Islet precursor cell (in vitro differentiated cells): Measurements from ENCODE around the gene ELF4.

Experiments used
- DNase-seq: peaks from one replicate; pipeline ENCODE4 v3.0.0-alpha.2; 2018

The ELF4 gene

DNA sequence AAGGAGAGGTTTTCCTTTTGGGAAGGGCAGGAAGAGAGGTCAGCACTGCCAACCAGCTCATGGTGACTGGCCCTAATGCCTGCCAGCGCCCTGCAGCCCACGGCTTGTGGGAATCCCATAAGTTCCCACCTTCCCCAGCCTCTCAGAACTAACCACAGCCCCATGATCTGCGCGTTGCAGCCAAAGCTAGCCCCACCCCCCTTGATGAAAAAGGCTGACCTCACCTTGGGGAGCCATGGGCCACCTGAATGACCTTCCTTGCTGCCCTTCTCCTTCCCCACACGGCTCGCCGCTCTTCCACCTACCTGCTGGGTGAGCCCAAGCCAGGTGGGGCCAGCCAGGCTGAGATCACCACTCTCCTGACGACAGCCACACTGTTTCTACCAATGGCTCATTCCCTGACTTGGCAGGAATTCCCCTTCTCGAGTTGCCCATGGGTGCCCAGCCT lies 3.9 kb upstream of the ELF4 start:
- DNase-seq = no peak

DNA sequence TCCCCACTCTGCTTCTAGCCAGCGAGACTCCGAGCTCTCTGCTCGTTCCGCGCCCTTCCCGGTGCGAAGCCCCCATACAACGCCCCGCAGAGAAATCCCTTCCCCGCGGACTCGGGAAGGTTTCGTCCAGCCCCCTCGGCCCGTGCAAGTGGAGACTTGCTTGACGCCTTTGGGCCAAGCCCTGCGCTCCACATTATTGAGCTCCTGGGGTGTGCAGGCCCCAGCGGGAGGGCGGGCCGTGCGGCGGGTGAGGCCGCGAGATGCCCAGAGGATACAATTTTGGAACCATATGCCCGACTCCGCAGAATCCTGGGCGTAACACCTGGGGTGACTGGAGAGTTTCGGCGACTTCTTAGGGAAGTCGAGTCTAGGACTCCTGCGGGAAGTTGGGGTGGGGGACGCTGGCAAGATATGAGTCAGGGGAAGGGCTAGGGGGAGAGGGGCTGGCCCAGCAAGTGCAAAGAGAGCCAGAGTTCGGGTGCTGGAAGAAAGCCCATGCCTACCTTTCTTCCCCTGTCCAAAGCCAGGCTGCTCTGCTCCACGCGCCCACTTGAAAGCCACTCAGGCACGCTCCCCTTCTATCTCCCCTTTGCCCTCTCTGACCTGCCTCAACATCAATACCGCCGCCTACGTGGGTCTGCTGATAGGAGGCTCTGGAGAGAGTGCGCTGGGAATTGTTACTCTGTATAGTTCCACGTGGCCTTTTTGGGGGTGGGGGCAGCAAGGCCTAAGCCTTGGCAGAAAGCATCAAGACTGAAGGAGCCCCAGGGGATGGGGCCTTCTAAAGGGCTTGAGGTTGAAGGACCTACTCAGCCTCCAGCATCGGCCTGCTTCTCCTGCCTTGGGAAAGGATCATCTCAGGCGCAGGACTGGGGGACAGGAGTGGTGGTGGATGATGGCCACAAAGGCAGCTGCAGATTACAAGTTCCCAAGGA lies 1.2 kb upstream of the ELF4 start:
- DNase-seq = no peak

DNA sequence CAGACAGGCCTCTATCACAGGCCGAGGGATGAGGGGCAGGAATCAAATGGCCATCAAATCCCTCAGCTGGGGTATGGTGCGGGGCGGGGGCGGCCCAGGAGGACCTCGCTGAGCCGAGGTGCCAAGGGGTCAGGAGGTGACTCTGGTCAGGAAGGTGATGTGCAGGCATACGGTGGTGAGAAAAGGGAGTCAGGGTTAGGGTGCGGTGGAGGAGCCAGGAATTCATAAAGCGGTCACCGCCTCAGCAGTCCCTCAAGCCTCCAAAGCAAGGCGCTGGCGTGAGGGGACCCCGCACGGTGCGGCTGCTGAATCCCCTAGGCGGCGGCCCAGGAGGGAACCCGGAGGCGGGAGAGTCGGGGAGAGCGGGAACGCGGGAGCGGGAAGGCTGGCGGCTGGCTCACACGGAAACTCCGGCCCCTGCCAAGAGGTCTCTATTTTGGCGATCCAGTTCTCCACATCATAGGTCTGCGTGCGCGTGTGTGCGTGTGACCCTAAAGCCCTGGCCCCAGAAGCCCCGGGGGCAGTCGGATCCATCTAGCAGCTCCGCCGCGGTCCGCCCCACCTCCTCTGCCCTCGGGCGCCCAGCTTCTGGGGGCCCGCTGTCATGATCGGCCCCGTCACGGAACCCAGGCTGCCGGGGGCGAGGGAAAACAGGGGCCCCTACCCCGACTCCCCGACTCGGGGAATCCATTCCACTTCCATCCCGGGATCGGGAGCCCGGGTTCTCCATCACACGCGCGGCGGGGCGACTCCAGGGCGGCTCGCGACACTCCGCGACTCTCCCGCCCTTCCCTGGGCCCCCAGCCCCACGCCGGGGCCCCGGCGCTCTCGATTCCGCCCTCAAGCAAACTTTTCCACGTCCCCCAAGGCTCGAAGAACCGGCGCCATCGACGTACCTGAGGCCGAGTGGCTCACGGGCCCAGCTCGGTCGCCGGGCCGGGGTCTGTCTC lies 593 bp downstream of the ELF4 start:
- DNase-seq = no peak

DNA sequence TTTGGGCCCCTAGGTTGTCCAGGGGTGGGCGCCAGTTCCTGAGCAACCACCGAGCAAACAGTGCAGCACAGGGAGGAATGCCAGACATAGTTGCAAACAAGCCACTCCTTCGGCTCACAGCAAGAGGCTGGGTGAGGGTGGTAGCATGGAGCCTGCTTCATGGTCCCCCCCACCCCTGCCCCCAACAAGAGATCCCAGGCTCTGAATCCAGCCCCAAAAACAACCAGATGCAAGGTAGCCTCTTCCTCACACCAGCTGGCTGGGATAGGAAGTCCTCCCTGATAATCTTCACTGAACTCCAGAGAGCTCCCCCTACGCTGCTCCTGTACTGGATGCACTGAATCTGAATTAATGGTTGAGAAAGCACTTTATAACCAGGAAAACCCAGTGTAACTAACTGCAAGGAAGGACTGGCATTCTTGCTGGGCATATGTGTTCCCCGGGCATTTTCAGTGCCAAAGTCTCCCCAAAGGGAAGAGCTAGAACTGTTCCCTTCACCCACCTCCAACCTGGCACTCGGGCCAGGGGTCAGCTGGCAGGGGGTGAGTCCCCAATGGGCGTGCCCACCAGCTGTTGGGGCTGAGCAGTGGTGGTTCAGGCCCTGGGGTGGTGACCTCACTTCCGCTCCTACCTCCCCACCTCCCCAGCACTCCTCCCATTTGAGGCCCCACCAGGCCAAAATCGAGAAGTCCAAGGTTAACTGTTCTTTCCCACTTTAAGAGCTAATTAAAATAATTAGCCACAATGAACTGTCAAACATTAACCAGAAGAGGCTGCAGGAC lies 1.5 kb downstream of the ELF4 start:
- no peak for DNase-seq

DNA sequence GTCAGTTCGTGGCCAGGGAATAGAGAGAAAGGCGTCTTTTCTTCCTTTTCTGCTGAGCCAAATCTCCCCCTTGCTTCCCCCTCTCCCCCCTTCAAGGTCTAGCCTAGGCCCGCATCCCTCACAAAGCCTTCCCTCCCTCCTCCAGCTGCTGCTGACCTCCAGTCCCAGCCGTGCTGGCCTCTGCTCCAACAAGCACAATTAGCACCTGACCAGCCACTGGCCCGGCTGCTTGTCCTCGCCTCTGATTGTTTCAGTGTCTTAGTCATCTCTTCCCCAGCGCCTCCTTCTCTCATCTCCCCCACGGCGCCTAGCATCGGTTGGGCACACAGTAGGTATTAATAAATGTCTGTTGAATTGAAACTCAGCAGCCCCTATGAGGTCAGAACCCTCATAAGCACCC lies 4.2 kb downstream of the ELF4 start:
- DNase-seq = no peak

DNA sequence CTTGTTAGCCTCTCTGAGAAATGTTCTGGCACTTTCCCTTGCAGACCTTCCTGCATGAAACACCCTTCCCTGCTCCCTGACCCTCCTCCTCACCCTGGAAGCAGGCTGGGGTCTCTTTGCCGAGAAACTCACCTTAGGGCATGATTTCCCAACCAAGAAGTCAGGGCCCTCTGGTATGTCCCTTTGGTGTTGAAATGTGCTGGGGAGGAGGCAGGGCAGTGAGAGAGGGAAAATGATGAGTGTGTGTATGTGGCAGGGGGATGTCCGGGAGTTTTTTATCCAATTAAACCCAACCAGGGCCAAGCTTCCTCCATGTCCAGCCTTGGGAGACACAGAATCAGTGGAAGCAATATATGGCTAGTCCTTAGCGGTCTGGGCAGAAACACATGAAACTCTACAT lies 5.1 kb downstream of the ELF4 start:
- DNase-seq = no peak

DNA sequence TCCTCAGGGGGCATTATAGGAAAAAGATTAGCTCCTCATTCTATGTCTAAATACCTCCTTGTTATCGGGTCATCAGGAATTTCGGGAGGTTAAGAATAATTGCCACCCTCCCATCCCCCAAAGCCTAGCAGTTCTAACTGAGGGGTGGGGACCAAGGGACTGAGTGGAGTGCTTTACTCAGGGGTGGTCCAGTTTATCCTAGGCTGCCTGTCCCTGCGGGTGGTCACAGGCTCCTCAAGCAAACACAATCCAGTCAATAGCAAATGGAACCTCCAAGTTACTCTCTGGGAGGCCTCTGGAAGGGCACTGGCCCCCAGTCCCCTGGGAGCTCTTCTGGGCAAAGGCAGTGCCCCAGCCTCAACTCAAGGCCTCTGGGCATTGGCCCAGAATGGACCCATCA lies 6.7 kb downstream of the ELF4 start:
- DNase-seq = no peak

DNA sequence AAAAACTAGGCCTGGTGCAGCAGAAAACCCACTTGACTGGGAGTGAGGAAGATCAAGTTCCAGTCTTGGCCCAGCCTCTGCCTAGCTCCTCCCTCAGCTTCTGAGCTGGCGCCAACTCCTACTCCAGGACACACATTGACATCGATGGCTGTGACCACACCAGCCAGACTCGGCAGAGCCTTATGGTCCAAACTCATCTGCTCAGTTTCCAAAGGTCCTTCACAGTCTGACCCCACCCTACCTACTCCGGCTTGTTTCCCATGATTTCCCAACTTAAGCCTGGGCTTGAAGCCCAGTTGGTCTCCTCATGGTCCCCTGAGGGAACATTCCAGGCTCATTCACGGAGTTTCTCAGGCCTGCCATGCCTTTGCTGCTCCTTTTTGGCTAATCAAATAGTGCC lies 10.1 kb downstream of the ELF4 start:
- DNase-seq = no peak

DNA sequence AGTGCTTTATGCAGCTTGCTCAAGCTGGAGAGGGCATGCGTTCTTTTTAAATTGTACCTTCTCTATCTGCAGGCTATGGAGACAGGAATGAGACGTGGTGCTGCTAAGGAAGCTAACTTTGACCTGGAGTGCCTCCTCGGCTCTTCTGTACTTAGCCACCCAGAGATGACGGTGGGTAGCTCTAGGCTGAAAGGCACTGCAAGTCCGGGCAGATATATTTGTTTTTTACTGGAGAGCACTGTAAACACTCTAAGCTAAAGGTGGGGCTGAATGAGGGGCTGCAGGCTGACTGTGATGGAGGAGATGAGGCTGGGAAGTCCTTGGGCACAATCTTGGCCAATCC lies 12.1 kb downstream of the ELF4 start:
- DNase-seq = no peak

DNA sequence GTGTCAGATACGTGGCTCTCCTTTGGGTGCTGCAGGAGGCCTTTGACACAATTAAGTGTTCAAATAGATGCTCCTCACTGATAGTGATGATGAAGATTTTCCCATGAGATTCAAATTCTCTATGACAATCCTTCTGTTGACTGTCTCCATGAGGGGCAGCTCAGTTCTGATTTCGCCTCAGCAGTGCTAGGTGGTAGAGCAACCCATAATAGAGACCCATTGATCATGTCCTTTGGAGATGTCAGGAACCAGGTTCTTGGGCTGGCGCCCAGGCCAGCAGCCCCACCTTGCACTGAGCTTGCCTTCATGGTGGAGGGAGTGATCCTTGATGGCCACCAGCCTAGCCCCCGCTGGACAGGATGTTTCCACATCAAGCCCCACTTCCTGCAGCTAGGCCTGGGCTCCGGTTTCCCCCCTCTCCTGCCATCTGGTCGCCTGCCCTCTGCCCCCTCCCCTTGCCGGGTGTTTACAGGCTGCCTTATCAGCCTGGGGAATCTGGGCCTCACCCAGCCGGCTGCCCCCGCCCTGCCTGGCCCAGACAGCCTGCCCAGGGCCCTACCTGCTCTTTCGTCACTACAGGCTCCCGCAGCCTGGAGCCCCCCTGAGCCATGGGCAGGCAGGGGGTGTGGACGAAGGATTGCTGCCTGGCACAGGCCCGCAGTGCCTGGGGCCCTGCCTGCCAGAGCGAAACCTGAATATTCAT lies 12.6 kb downstream of the ELF4 start:
- peak; percentile 77 for DNase-seq

DNA sequence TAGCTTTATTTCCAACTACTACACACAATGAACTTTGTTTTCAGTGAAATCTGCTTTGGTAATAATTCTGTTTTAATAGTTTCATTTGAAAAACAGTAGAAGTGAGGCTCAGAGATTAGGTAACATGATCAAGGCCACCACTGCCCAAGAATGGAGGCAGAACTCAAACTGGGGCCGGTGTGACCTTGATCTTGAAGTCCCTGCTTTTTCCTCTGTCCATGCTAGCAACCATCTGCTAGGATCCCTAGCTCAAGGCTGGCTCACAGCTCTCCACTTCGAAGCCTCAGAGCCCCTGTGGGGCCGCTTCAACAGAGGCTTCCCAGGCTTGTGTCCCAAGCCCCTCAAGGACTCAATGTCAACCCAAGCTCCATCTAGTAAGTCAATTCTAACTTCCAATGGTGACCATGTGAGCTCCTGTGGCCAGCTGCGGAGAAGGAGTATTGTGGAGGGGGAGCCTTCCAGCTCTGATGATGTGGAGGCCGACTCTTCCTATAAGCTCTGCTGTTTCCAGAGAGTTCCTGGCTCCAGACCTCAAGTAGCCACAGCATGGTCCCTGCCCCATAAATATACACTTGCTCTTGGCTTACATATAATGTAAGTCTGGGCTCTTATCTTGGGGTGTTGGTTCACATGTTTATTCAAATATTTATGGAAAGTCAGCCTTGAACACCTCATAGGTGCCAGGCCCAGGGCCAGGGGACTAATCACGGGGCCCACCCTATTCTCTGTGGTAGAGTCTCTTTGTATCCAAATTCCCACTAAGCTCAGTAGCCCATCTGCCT lies 14.9 kb downstream of the ELF4 start:
- no peak for DNase-seq

DNA sequence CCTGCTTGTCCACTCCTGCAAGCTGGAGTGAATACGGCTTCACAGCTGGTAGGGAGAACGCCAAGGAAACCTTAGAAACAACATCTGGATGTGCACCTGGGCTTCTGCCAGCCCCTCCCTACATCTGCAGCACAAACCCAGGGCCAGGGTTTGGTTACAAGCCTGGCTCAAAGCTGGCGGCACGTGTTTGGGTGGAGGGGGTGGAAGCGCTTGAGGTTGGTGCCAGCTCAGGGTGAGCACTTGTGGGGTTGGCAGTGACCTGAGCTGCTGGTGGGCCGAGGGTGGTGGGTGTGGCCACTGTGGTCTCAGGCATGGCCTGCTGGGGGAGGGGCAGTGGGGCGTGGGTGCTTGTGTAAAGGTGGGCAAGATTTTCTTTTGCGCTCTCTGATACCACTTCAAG lies 15.6 kb downstream of the ELF4 start:
- DNase-seq = no peak

DNA sequence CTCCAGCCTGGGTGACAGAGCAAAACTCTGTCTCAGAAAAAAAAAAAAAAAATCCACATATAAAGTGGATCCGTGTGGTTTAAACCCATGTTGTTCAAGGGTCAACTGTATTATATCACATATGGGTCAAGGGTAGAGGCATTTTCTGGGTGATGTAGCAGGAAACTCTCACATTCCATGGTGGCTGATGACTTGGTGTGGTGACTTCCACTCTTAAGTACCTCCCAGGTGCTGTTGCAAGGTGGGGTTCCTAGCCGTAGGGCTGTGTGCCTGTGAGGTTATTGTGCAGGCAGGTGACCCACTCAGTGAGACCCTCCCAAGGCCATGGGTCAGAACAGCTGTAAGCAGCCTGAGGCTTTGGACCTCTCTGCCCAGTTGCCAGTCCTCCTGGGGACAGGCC lies 17.0 kb downstream of the ELF4 start:
- no peak for DNase-seq

DNA sequence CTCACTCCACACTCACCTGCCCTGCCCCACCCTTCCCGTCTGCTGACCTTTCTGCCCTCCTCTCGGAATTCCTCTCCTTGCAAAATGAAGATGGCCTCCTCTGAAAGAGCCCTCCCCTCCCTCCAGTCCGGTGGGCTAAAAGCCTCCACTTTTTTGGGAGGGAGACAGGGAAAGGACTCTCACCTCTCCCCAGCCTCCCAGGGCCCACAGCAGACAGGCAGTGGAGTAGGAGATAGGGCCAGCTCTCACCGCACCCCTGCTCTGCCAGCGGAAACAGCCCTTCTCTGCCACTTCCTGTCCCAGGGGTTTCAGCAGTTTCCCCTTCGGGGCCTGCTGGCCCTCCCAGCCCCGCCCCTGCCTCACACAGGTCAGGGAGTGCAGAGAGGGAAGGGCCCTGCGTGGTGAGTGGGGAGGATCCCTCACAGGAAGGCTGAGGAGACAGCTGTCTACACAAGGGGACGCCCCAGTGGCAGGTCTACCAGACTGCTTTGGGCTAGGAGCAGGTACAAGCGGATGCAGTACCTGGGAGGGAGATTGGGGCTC lies 18.2 kb downstream of the ELF4 start:
- no peak for DNase-seq

DNA sequence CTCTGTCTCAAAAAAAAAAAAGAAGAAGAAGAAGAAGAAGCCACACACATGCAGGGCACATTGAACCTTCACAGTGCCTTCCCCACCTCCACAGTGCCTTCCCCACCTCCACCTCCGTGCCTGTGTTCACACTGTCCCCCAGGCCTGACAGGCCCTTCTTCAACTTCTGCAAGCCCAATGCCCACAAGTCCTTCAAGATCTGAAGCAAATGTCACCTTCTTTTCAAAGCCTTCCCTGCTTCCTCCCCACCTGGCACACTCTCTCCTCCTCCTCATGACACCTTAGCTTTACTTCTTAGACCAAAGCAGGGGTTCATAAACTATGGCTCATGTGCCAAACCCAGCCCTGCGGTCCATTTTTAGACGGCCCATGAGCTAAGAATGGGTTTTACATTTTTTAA lies 19.9 kb downstream of the ELF4 start:
- no peak for DNase-seq

DNA sequence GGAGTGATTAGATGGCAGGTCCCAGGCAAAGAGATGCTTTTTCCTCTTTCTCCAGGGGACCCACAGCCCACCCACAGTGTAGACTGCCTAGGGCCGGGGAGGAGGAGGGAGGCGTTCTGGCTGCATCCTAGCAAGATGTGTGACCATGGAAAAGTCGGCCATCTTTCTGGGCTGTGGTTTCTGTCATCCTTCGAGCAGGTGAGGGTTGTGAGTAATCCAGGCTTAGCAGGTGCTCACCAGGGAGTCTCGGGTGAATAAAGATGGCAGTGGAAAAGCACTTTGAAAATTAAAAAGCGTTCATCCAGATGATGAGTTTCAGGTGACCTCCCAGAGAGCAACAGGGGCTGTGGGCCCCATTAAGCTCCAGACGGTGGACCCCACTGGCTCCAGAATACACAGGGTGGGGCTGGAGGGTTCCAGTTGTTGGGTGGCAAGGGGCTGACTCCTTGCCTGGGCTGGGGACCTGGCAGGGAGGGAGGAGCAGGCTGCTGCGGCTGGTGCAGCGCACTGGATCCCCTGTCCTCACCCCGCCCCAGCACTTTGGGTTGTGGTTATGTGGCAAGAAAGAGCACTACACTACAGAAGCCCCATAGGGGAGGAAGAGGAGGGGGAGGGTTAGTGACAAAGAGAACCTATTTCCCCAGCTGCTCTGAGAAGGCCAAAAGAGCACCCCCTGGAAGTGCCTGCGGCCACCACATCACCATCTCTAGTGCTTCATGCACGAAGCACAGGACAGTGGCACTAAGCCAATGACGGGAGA lies 23.7 kb downstream of the ELF4 start:
- no peak for DNase-seq

DNA sequence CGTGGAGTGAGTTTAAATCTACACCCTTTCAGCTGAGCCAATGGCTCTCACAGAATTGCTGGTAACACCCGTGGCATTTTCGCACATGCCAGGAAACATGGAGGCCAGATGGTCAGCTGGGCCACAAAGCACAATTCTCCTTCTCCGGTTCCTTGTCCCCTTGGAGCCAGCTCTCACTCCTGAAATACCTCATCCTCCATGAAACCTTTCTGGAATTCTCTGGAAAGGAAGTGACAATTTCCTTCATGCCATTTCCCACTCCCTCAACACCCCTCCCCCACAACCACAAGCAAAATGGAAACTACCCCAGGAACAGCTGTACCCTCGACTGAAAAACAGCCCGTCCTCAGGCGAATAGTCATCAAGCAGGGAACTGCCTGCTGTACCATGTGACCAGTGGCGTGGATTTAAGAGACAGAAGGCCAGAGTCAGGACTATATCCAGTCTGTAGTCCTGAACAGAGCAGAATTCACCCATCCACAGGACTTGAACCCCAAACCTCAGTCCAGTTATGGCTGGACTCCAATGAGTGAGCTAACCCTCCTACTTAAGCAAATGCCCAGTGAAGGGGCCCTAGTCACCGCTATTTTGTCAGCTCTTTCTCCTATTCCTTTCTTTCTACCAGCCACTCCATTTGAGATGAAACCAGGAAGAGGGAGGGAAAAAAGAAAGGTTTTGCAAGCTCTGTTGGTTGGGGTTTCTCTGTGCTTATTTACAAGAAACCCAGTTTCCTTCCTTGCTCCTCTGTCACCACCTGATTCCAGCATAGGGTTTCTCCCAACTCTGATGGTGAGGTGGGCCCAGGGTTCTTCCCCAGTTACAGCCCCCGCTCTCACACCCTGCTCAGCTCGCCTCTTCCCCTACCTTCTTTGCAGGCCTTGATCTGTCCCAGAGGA lies 24.5 kb downstream of the ELF4 start:
- no peak for DNase-seq

DNA sequence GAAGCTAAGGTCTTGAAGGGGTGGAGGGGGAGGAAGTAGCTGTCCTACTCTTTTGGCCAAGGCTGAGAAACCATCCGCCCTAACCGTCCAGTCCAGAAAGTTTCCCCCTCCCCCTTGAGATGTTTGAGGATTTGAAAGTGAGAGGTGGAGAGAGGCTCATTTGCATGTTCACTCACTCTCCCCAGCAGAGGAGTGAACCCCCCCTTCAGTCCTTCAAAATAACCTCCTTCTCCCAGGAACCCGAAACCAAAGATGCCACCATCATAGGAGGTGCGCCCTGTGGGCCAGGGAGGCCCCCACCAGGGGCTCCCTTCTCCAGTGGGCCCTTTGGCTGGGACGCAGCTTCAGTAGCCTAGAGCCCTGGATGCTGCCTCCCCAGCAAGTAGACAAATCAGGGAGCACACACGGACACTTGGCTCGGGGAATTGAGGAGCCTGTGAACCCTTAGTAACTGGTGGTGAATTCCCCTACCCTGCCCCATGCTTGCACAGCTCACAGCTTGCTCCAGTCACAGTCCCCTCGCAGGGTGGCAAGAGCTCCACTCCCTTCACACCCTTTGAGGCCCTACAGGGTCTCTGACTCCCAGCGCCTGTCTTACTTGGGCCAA lies 25.6 kb downstream of the ELF4 start:
- no peak for DNase-seq
